ENCODE data around the gene TMEM63A. TPM values are rescaled to one million over a fixed set of nuclear protein-coding genes. Genes with fewer than 3 reads are reported as not detected.

Gene TMEM63A
- total RNA-seq, 1 experiment from 2014 or later, result 31.4 TPM

DNA sequence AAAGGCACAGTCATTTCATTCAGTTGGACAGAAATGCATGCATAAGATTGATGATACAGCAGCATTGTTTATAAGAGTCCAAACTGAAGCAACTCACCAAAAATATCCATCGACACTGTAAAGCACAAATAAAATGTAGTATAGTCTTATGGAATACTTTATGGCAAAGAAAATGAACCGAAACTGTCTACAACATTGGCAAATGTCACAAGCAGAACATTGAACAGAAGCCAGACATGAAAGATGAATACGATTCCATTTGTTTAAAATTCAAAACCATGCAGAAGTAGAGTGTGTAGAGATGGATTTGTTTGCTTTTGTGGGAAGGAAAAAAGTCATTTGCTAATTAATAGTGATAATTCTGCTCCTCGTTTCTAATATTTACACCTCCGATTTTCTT, 14.3 kb upstream of the TMEM63A start:
- Histone ChIP-seq H3K9me3 (ENCODE audit: control insufficient read depth, insufficient read depth, low read depth, low read length) (no peaks in the 10 kb centered on the region), H3K36me3 (ENCODE audit: control insufficient read depth, insufficient read depth, low read length) (no peaks in the 10 kb centered on the region), H3K4me3 (ENCODE audit: low read depth in 2 of 2, low read length in 2 of 2) (no peak overlapping the region), H3K4me1 (ENCODE audit: control insufficient read depth, insufficient read depth, low read length) (peaks cover 5% of the 10 kb centered on the region), H3K27me3 (ENCODE audit: control insufficient read depth, insufficient read depth, low read length) (no peaks in the 10 kb centered on the region), H3K27ac (ENCODE audit: low read length) (no peak overlapping the region)
- in situ Hi-C loops (cut with HindIII; ENCODE audit: low pct_unique_long_range_greater_than_20kb, low sequenced_read_pairs) (no loop called here), intact Hi-C loops (cut with micrococcal nuclease; ENCODE audit: unreplicated experiment) (no loop called here)
- TF ChIP-seq POLR2AphosphoS5 (IDR thresholded peaks at IDR 0.05; ENCODE audit: low read depth, low read length) (no peak), TCF7L2 (IDR thresholded peaks at IDR 0.05; ENCODE audit: low read depth, low read length) (no peak)
- ChIA-PET CTCF (no interaction called here), POLR2A (no interaction called here)
- no TSS peak for BruUV-seq (replicated peaks)
- DNase-seq (ENCODE audit: low read depth, low spot score) (no peak), ATAC-seq (no peak)

DNA sequence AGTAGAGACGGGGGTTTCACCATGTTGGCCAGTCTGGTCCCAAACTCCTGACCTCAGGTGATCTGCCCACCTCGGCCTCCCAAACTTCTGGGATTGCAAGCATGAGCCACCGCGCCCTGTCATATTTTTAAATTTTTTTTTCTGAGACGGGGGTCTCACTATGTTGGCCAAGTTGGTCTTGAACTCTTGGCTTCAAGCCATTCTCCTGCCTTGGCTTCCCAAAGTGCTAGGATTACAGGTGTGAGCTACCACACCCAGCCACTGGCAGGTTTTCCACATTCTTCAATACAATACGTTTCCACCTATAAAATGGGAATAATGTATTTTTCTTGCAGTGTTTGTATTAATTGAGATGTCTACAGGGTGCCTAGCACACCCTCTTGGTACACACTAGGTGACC, 10.1 kb upstream of the TMEM63A start:
- intact Hi-C loops (cut with micrococcal nuclease; ENCODE audit: unreplicated experiment) (no loop called here), in situ Hi-C loops (cut with HindIII; ENCODE audit: low pct_unique_long_range_greater_than_20kb, low sequenced_read_pairs) (no loop called here)
- TF ChIP-seq, protein P1, sequence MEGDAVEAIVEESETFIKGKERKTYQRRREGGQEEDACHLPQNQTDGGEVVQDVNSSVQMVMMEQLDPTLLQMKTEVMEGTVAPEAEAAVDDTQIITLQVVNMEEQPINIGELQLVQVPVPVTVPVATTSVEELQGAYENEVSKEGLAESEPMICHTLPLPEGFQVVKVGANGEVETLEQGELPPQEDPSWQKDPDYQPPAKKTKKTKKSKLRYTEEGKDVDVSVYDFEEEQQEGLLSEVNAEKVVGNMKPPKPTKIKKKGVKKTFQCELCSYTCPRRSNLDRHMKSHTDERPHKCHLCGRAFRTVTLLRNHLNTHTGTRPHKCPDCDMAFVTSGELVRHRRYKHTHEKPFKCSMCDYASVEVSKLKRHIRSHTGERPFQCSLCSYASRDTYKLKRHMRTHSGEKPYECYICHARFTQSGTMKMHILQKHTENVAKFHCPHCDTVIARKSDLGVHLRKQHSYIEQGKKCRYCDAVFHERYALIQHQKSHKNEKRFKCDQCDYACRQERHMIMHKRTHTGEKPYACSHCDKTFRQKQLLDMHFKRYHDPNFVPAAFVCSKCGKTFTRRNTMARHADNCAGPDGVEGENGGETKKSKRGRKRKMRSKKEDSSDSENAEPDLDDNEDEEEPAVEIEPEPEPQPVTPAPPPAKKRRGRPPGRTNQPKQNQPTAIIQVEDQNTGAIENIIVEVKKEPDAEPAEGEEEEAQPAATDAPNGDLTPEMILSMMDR (IDR thresholded peaks at IDR 0.05), result no peak
- TF ChIP-seq SIN3A (IDR thresholded peaks at IDR 0.05; ENCODE audit: borderline replicate concordance, insufficient read depth, low read depth, low read length), result no peak
- TF ChIP-seq, protein P2, sequence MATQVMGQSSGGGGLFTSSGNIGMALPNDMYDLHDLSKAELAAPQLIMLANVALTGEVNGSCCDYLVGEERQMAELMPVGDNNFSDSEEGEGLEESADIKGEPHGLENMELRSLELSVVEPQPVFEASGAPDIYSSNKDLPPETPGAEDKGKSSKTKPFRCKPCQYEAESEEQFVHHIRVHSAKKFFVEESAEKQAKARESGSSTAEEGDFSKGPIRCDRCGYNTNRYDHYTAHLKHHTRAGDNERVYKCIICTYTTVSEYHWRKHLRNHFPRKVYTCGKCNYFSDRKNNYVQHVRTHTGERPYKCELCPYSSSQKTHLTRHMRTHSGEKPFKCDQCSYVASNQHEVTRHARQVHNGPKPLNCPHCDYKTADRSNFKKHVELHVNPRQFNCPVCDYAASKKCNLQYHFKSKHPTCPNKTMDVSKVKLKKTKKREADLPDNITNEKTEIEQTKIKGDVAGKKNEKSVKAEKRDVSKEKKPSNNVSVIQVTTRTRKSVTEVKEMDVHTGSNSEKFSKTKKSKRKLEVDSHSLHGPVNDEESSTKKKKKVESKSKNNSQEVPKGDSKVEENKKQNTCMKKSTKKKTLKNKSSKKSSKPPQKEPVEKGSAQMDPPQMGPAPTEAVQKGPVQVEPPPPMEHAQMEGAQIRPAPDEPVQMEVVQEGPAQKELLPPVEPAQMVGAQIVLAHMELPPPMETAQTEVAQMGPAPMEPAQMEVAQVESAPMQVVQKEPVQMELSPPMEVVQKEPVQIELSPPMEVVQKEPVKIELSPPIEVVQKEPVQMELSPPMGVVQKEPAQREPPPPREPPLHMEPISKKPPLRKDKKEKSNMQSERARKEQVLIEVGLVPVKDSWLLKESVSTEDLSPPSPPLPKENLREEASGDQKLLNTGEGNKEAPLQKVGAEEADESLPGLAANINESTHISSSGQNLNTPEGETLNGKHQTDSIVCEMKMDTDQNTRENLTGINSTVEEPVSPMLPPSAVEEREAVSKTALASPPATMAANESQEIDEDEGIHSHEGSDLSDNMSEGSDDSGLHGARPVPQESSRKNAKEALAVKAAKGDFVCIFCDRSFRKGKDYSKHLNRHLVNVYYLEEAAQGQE (IDR thresholded peaks at IDR 0.05; ENCODE audit: insufficient read depth in 1 of 2, low read depth in 2 of 2, low read length in 1 of 2), result no peak
- DNase-seq (ENCODE audit: low read depth, low spot score), result no peak
- no peak for ATAC-seq
- Histone ChIP-seq H3K4me3 (ENCODE audit: low read depth in 2 of 2, low read length in 2 of 2) (no peak overlapping the region), H3K27ac (ENCODE audit: low read length) (no peak overlapping the region), H3K27me3 (ENCODE audit: control insufficient read depth, insufficient read depth, low read length) (no peaks in the 10 kb centered on the region), H3K4me1 (ENCODE audit: control insufficient read depth, insufficient read depth, low read length) (peaks cover 5% of the 10 kb centered on the region), H3K36me3 (ENCODE audit: control insufficient read depth, insufficient read depth, low read length) (no peaks in the 10 kb centered on the region), H3K9me3 (ENCODE audit: control insufficient read depth, insufficient read depth, low read depth, low read length) (no peaks in the 10 kb centered on the region)
- ChIA-PET POLR2A (no interaction called here), CTCF (no interaction called here)
- no TSS peak for BruUV-seq (replicated peaks)

DNA sequence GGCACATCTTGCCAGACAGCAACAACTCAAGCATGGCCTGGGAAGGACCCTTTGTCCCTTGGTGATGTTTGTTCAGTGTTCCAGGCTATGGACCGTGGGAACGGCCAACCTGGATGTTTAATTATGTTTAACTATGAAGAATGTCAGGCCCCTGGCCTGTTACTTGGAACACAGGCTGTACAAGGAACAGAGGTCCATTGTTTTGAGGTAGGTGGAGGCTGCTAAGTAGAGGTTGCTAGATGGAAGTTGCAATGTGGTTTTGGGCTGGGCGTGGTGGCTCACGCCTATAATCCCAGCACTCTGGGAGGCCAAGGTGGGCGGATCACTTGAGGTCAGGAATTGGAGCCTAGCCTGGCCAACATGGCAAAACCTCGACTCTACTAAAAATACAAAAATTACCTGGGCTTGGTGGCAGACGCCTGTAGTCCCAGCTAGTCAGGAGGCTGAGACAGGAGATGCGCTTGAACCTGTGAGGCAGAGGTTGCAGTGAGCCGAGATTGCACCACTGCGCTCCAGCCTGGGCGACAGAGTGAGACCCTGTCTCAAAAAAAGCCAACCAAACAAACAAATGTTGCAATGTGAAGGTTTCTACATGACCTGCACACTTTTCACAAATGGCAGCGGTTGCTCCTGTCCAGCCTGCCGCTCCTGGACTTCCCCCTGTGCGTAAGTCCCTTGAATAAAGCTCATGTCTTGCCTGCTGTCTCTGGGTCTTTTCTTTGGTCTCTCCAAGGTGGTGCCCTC, 9.2 kb upstream of the TMEM63A start:
- in situ Hi-C loops (cut with HindIII; ENCODE audit: low pct_unique_long_range_greater_than_20kb, low sequenced_read_pairs), result no loop called here
- intact Hi-C loops (cut with micrococcal nuclease; ENCODE audit: unreplicated experiment), result no loop called here
- POLR2A ChIA-PET, result no interaction called here

More for the DNA sequence above, 9.2 kb upstream of the TMEM63A start:
- H3K9me3 ChIP-seq (ENCODE audit: control insufficient read depth, insufficient read depth, low read depth, low read length), result no peaks in the 10 kb centered on the region
- H3K27me3 ChIP-seq (ENCODE audit: control insufficient read depth, insufficient read depth, low read length), result no peaks in the 10 kb centered on the region
- ATAC-seq (no peak; the same call in 1 of the 2 replicates), DNase-seq (ENCODE audit: low read depth, low spot score) (no peak)
- H3K4me3 ChIP-seq (ENCODE audit: low read depth in 2 of 2, low read length in 2 of 2), result no peak overlapping the region
- CTCF ChIA-PET, result no interaction called here
- H3K36me3 ChIP-seq (ENCODE audit: control insufficient read depth, insufficient read depth, low read length), result no peaks in the 10 kb centered on the region
- no peak overlapping the region for H3K27ac ChIP-seq (ENCODE audit: low read length)
- no TSS peak for BruUV-seq (replicated peaks)
- H3K4me1 ChIP-seq (ENCODE audit: control insufficient read depth, insufficient read depth, low read length), result no peaks in the 10 kb centered on the region
- no peak for TF ChIP-seq POLR2AphosphoS5 (IDR thresholded peaks at IDR 0.05; ENCODE audit: low read depth, low read length)
- TF ChIP-seq, protein P2 (IDR thresholded peaks at IDR 0.05; ENCODE audit: insufficient read depth in 1 of 2, low read depth in 2 of 2, low read length in 1 of 2), result no peak
- TF ChIP-seq TCF7L2 (IDR thresholded peaks at IDR 0.05; ENCODE audit: low read depth, low read length), result no peak
- TF ChIP-seq, protein P1 (IDR thresholded peaks at IDR 0.05), result no peak
- no peak for TF ChIP-seq SIN3A (IDR thresholded peaks at IDR 0.05; ENCODE audit: borderline replicate concordance, insufficient read depth, low read depth, low read length)

All from Panc1 (cell line).